Sigmoid colon (tissue), 7 donors: ENCODE results near the gene PEAK1. TPM values are rescaled to one million over a fixed set of nuclear protein-coding genes. Genes with fewer than 3 reads are reported as not detected.

ENCODE experiments used
- DNase-seq: peaks from one replicate; pipeline ENCODE4 v3.0.0-alpha.2; 2019
- H3K27ac ChIP-seq, 4 donors: fragments of 200-600 bp; sonication (generic); one replicate each; pipeline ENCODE4 v1.5.1; 2016 to 2019; ENCODE audit warnings: mild to moderate bottlenecking in 1 of 4
- H3K27me3 ChIP-seq, 3 donors: fragments of 200-600 bp; sonication (generic); one replicate each; pipeline ENCODE4 v1.5.1; 2019; ENCODE audit warnings: mild to moderate bottlenecking in 1 of 3
- H3K36me3 ChIP-seq, 4 donors: fragments of 200-600 bp; sonication (generic); one replicate each; pipeline ENCODE4 v1.5.1; 2016 to 2019
- H3K4me1 ChIP-seq, 4 donors: fragments of 200-600 bp; sonication (generic); one replicate each; pipeline ENCODE4 v1.5.1; 2017 to 2019
- H3K4me3 ChIP-seq, 4 donors: fragments of 200-600 bp; sonication (generic); one replicate each; pipeline ENCODE4 v1.5.1; 2017 to 2019; ENCODE audit warnings: mild to moderate bottlenecking in 2 of 4, moderate library complexity in 1 of 4
- H3K9me3 ChIP-seq, 4 donors: fragments of 200-600 bp in 3 of 4; sonication (generic) in 3 of 4; one replicate each; pipeline versions ENCODE4 v1.5.1 to v1.6.1; 2013 to 2019
- EP300 ChIP-seq, 4 donors: sonication (generic); formaldehyde crosslinking; IDR thresholded peaks; one replicate each; pipeline ENCODE4 v1.6.1; 2017; ENCODE audit warnings: antibody characterized with exemption in 4 of 4
- POLR2A ChIP-seq, 2 donors: fragments of 450-650 bp; IDR thresholded peaks; one replicate each; pipeline ENCODE4 v1.6.1; 2016; ENCODE audit warnings: antibody characterized with exemption in 2 of 2, mild to moderate bottlenecking in 2 of 2, moderate library complexity in 2 of 2
- POLR2AphosphoS5 ChIP-seq, 4 donors: sonication (generic); formaldehyde crosslinking; IDR thresholded peaks; one replicate each; pipeline ENCODE4 v1.6.1; 2017; ENCODE audit warnings: antibody characterized with exemption in 4 of 4
- WGBS, 2 donors: extraction: QIAGEN DNeasy Blood & Tissue Kit; methylation state at CpG; one replicate each; pipeline ENCODE4 v1.1.7; 2013; 5-methylcytosine and 5-hydroxymethylcytosine counted together
- intact Hi-C: fragments of 100-400 bp; cut with DNase I; formaldehyde crosslinking; loops from one replicate; pipeline ENCODE4 v1.15.1; 2023
- polyA plus RNA-seq, 3 donors: library from polyadenylated mRNA; stranded (reverse); fragments of 200-250 nt; gene quantifications; one replicate each; pipeline ENCODE4 v1.2.3, GENCODE V29; 2013
- total RNA-seq, 4 donors: library from RNA; depleted of rRNA; stranded (reverse); fragments of >200 nt; gene quantifications; one replicate each; pipeline ENCODE4 v1.1.0, GENCODE V29; 2016
- TF ChIP-seq, protein P1 (sequence below), 4 experiments: fragments of 450-650 bp in 3 of 4; fragments of 200-600 bp in 1 of 4; IDR thresholded peaks; one replicate each; pipeline ENCODE4 v1.5.1; 2016 to 2019; ENCODE audit warnings: antibody characterized with exemption in 4 of 4, mild to moderate bottlenecking in 3 of 4, moderate library complexity in 2 of 4
- donor health status: healthy with polysubstance abuse.
- donor health status: Bipolar disorder and iron deficiency.
- donor health status: healthy.

PEAK1 gene
- total and polyA plus RNA-seq, 7 donors: 3.5 to 59.8 (median 29.3) TPM

DNA sequence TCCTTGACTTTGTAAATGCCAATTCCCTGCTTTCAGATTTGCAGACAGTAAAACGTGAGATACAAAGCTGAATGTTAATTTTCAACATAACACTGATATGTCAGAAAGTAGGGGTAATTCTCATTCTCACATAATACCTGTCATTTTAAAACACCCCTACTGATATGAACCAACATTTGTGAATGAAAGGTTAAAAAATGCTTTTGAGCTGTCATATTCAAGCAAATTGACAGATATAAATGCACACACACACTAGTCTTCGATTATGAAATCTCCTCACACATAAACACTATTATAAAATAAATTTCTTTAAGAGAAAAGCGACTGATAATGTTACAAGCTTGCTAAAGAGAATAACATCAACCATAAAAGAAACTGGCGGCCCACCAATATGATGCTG, 128.8 kb downstream of the PEAK1 start:
- DNase-seq: no peak
- Histone ChIP-seq H3K4me1 (peaks cover 0 to 7% (median 5%) of the 10 kb centered on the region in 4 donors), H3K4me3 (no peak overlapping the region), H3K27ac (no peak overlapping the region), H3K9me3 (no peaks in the 10 kb centered on the region), H3K27me3 (no peaks in the 10 kb centered on the region), H3K36me3 (no peaks in the 10 kb centered on the region)
- intact Hi-C loops: no loop called here
- TF ChIP-seq POLR2AphosphoS5 (IDR thresholded peaks at IDR 0.05): no peak
- TF ChIP-seq POLR2A (IDR thresholded peaks at IDR 0.05): no peak
- no peak for TF ChIP-seq EP300 (IDR thresholded peaks at IDR 0.05)
- TF ChIP-seq, protein P1, sequence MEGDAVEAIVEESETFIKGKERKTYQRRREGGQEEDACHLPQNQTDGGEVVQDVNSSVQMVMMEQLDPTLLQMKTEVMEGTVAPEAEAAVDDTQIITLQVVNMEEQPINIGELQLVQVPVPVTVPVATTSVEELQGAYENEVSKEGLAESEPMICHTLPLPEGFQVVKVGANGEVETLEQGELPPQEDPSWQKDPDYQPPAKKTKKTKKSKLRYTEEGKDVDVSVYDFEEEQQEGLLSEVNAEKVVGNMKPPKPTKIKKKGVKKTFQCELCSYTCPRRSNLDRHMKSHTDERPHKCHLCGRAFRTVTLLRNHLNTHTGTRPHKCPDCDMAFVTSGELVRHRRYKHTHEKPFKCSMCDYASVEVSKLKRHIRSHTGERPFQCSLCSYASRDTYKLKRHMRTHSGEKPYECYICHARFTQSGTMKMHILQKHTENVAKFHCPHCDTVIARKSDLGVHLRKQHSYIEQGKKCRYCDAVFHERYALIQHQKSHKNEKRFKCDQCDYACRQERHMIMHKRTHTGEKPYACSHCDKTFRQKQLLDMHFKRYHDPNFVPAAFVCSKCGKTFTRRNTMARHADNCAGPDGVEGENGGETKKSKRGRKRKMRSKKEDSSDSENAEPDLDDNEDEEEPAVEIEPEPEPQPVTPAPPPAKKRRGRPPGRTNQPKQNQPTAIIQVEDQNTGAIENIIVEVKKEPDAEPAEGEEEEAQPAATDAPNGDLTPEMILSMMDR (IDR thresholded peaks at IDR 0.05): no peak
- WGBS, 2 donors: 93 to 95% methylated on average over 4 of the region's 4 CpGs

DNA sequence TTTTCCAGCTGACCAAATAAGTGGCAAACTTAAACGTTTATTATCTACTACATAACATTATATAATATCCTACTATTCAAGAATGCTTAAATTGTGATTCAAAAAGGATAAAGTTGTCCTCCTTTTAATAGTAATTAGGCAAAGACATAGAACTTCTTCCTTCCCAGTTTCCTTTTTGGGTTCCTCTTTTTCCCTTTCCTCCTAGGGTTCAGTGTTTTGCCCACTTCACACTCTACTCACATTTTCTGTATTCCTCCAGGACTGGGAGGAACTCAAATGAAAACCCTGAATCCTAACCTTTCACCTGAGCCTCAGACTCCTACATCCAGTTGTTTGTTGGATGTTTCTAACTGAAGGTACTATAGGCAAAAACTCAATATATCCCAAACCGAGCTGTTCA, 132.5 kb downstream of the PEAK1 start:
- no peak for DNase-seq
- Histone ChIP-seq H3K27ac (no peak overlapping the region), H3K4me3 (no peak overlapping the region), H3K9me3 (no peaks in the 10 kb centered on the region), H3K27me3 (no peaks in the 10 kb centered on the region), H3K4me1 (peaks cover 0 to 17% (median 4%) of the 10 kb centered on the region in 4 donors), H3K36me3 (no peaks in the 10 kb centered on the region)
- WGBS, 2 donors: 78 to 91% methylated on average over 2 of the region's 2 CpGs
- TF ChIP-seq POLR2AphosphoS5 (IDR thresholded peaks at IDR 0.05): no peak
- no peak for TF ChIP-seq POLR2A (IDR thresholded peaks at IDR 0.05)
- TF ChIP-seq, protein P1 (IDR thresholded peaks at IDR 0.05): no peak
- no peak for TF ChIP-seq EP300 (IDR thresholded peaks at IDR 0.05)
- intact Hi-C loops: no loop called here

DNA sequence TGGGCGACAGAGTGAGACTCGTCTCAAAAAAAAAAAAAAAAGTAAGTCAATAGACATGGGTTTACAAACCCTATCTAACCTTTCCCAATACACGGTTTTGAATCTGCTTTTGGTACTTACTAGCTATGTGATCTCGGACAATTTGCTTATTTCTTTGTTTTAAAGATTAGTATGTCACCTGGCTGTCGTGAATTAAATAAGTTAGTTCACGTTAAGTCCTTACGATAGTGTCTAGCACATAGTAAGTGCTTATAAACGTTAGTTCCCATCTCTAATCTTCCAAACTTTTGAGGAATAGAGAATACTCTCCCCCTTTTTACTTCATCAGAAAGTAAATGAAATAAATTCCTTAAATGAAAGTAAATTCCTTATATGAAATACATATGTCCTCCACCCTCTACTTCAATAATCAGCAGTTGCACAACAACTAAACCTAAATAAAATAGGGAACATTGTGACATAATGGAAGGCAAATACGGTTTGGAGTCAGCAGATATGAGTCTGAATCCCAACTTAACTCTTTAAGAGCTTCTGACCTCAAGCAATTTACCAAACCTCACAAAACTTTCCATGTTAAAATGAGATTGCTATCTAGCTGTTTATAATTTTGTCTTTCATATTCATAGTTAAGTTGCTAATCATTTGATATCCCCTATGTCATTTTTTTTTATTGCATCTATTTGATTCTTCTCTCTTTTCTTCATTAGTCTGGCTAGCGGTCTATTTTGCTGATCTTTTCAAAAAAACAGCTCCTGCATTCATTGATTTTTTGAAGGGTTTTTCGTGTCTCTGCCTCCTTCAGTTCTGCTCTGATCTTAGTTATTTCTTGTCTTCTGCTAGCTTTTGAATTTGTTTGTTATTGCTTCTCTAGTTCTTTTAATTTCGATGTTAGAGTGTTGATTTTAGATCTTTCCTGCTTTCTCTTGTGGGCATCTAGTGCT, 134.6 kb downstream of the PEAK1 start:
- no peaks in the 10 kb centered on the region for H3K36me3 ChIP-seq
- no peak overlapping the region for H3K4me3 ChIP-seq
- DNase-seq: no peak
- TF ChIP-seq EP300 (IDR thresholded peaks at IDR 0.05) (no peak), POLR2A (IDR thresholded peaks at IDR 0.05) (no peak), POLR2AphosphoS5 (IDR thresholded peaks at IDR 0.05) (no peak)
- 91% methylated on average over 12 of the region's 12 CpGs for WGBS, 2 donors
- no peaks in the 10 kb centered on the region for H3K9me3 ChIP-seq
- H3K4me1 ChIP-seq: peaks cover 0 to 32% (median 9%) of the 10 kb centered on the region in 4 donors
- H3K27me3 ChIP-seq: no peaks in the 10 kb centered on the region
- intact Hi-C loops: no loop called here
- H3K27ac ChIP-seq: no peak overlapping the region

DNA sequence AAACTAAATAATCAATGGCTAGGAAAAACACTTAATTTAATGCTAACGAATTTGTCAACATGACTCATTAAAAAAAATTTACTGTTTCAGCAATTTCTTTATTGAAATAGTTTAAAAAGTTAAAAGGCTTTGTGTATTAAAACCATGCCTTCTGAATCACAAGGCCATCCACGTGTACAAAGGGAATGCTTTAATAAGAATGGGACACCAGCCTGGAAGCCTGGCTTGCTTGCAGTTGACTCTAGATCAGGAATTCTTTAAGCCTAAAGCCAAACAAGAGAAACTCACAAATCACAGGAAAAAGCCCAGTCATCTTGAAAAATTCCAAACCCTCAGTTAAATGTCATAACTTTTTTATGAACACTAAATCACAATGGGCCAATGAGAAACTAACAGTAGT, 137.6 kb downstream of the PEAK1 start:
- no peak overlapping the region for H3K4me3 ChIP-seq
- TF ChIP-seq, protein P1 (IDR thresholded peaks at IDR 0.05): no peak
- TF ChIP-seq POLR2AphosphoS5 (IDR thresholded peaks at IDR 0.05): peak in 3 of 4 donors; percentile 68 to 70 (median 69)
- no peak for TF ChIP-seq POLR2A (IDR thresholded peaks at IDR 0.05)
- TF ChIP-seq EP300 (IDR thresholded peaks at IDR 0.05): peak in 1 of 4 donors; percentile 25
- H3K9me3 ChIP-seq: no peaks in the 10 kb centered on the region
- no peaks in the 10 kb centered on the region for H3K36me3 ChIP-seq
- intact Hi-C loops: no loop called here
- no peaks in the 10 kb centered on the region for H3K27me3 ChIP-seq
- H3K4me1 ChIP-seq: peaks cover 0 to 32% (median 9%) of the 10 kb centered on the region in 4 donors
- H3K27ac ChIP-seq: peak overlapping the region in 2 of 4 donors; percentile 50 to 54
- 80 to 83% methylated on average over 2 of the region's 2 CpGs for WGBS, 2 donors
- DNase-seq: peak; percentile 69

DNA sequence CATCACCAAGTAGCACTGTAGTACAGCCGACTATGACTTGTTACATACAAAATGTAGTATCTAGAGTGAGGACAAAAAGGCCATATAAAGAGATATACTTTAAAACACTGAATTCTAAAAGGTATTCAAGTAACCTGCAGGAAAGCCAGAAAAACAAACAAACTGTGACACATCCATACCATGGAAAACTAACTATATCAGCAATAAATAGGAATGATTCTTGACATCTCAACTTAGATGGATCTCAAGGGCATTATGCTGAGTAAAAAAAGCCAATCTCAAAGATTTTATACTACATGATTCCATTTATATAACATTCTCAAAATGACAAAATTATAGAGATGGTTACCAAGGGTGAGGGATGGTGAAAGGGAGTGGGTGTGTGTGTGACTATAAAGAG, 143.0 kb downstream of the PEAK1 start:
- 94% methylated on average over 1 of the region's 1 CpG for WGBS, 2 donors

More for the DNA sequence above, 143.0 kb downstream of the PEAK1 start:
- Histone ChIP-seq H3K27ac (no peak overlapping the region), H3K4me1 (peaks cover 0 to 10% (median 4%) of the 10 kb centered on the region in 4 donors), H3K4me3 (no peak overlapping the region), H3K9me3 (no peaks in the 10 kb centered on the region), H3K36me3 (no peaks in the 10 kb centered on the region), H3K27me3 (no peaks in the 10 kb centered on the region)
- DNase-seq: no peak
- intact Hi-C loops: no loop called here
- TF ChIP-seq POLR2AphosphoS5 (IDR thresholded peaks at IDR 0.05) (no peak), POLR2A (IDR thresholded peaks at IDR 0.05) (no peak), EP300 (IDR thresholded peaks at IDR 0.05) (no peak)
- TF ChIP-seq, protein P1 (IDR thresholded peaks at IDR 0.05): no peak
